Testis (tissue), 3 donors: ENCODE measurements around the gene PRKAR2A. TPM values are rescaled to one million over a fixed set of nuclear protein-coding genes. Genes with fewer than 3 reads are reported as not detected.
A peak's percentile ranks its signal among the peaks of the same experiment; 100 is the strongest.

Experiments used
- DNase-seq: peaks from one replicate; pipeline ENCODE4 v3.0.0-alpha.2; 2019
- H3K27ac ChIP-seq, 2 donors: fragments of 200-600 bp; sonication (generic); one replicate each; pipeline ENCODE4 v1.5.1; 2019
- H3K27me3 ChIP-seq: fragments of 200-600 bp; sonication (generic); one replicate; pipeline ENCODE4 v1.5.1; 2019
- H3K36me3 ChIP-seq: fragments of 200-600 bp; sonication (generic); one replicate; pipeline ENCODE4 v1.5.1; 2017; ENCODE audit warnings: low read depth; ENCODE audit errors: missing control alignments
- H3K4me1 ChIP-seq: fragments of 200-600 bp; sonication (generic); one replicate; pipeline ENCODE4 v1.5.1; 2019
- H3K4me3 ChIP-seq, 2 donors: fragments of 200-600 bp; sonication (generic); one replicate each; pipeline ENCODE4 v1.5.1; 2017 to 2019
- H3K9me3 ChIP-seq: fragments of 200-600 bp; sonication (generic); one replicate; pipeline ENCODE4 v1.5.1; 2017
- POLR2A ChIP-seq: fragments of 450-650 bp; IDR thresholded peaks from one replicate; pipeline ENCODE4 v1.6.1; 2017; ENCODE audit warnings: antibody characterized with exemption, mild to moderate bottlenecking, moderate library complexity
- WGBS, 2 donors: methylation state at CpG; one replicate each; pipeline ENCODE4 v1.1.5; 2018; 5-methylcytosine and 5-hydroxymethylcytosine counted together
- intact Hi-C: fragments of 100-400 bp; cut with DNase I; formaldehyde crosslinking; loops from one replicate; pipeline ENCODE4 v1.15.1; 2023; ENCODE audit warnings: low total_unique reads
- polyA plus RNA-seq: library from polyadenylated mRNA; stranded (reverse); fragments of 350-450 nt; fragmentation: Illumina TruSeq; extraction: RNeasy Lipid Tissue Mini Kit (QIAGEN cat#74804); gene quantifications from one replicate; pipeline ENCODE4 v1.2.3, GENCODE V29; 2014; ENCODE audit warnings: low read depth, low replicate concordance; ENCODE audit not compliant: insufficient read depth
- total RNA-seq, 2 donors: library from RNA; depleted of rRNA; stranded (reverse); fragments of >200 nt; gene quantifications; one replicate each; pipeline ENCODE4 v1.2.3, GENCODE V29; 2016
- TF ChIP-seq, protein P1 (sequence below), 3 experiments: fragments of 450-650 bp in 2 of 3; fragments of 200-600 bp in 1 of 3; sonication (generic) in 1 of 3; IDR thresholded peaks; one replicate each; pipeline ENCODE4 v1.5.1; 2016 to 2019; ENCODE audit warnings: antibody characterized with exemption in 3 of 3, mild to moderate bottlenecking in 2 of 3, moderate library complexity in 1 of 3

The PRKAR2A gene
- total and polyA plus RNA-seq, 3 donors from 2014 or later: 52.2 to 166 (median 150) TPM

DNA sequence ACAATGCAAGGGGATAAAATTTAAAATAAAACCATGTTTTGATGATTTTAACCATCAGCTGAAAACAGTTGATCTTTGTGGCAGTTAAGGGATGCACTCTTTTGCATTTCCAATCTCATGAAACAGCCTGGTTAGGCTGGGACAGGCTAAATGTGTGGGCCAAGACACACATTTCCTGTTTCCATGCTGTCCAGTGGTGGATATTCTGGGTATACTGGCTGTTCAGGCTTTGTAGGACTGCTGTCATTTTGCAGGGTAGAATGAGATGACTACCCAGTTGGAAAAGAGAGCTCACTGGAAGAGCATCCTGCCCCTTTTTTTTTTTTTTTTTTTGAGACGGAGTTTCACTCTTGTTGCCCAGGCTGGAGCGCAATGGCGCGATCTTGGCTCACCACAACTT, 88.6 kb downstream of the PRKAR2A start:
- no peak overlapping the region for H3K4me3 ChIP-seq
- no peaks in the 10 kb centered on the region for H3K9me3 ChIP-seq
- H3K36me3 ChIP-seq: no peaks in the 10 kb centered on the region
- H3K4me1 ChIP-seq: no peaks in the 10 kb centered on the region
- TF ChIP-seq, protein P1, sequence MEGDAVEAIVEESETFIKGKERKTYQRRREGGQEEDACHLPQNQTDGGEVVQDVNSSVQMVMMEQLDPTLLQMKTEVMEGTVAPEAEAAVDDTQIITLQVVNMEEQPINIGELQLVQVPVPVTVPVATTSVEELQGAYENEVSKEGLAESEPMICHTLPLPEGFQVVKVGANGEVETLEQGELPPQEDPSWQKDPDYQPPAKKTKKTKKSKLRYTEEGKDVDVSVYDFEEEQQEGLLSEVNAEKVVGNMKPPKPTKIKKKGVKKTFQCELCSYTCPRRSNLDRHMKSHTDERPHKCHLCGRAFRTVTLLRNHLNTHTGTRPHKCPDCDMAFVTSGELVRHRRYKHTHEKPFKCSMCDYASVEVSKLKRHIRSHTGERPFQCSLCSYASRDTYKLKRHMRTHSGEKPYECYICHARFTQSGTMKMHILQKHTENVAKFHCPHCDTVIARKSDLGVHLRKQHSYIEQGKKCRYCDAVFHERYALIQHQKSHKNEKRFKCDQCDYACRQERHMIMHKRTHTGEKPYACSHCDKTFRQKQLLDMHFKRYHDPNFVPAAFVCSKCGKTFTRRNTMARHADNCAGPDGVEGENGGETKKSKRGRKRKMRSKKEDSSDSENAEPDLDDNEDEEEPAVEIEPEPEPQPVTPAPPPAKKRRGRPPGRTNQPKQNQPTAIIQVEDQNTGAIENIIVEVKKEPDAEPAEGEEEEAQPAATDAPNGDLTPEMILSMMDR (IDR thresholded peaks at IDR 0.05): no peak
- TF ChIP-seq POLR2A: no peak
- no peaks in the 10 kb centered on the region for H3K27me3 ChIP-seq
- WGBS, 2 donors: 96 to 100% methylated on average over 4 of the region's 4 CpGs
- DNase-seq: no peak
- intact Hi-C loops: no loop called here
- no peak overlapping the region for H3K27ac ChIP-seq

GRCh38 chr3:48756640-48757039, 91.0 kb downstream of the PRKAR2A start:
- Histone ChIP-seq H3K4me1 (no peaks in the 10 kb centered on the region), H3K9me3 (no peaks in the 10 kb centered on the region), H3K4me3 (no peak overlapping the region), H3K27ac (no peak overlapping the region), H3K27me3 (no peaks in the 10 kb centered on the region), H3K36me3 (no peaks in the 10 kb centered on the region)
- no peak for DNase-seq
- WGBS, 2 donors: 90 to 94% methylated on average over 5 of the region's 5 CpGs
- intact Hi-C loops: no loop called here
- TF ChIP-seq, protein P1 (IDR thresholded peaks at IDR 0.05): no peak
- no peak for TF ChIP-seq POLR2A

GRCh38 chr3:48750856-48751255, 96.8 kb downstream of the PRKAR2A start:
- no peaks in the 10 kb centered on the region for H3K27me3 ChIP-seq
- intact Hi-C loops: no loop called here
- WGBS, 2 donors: 71 to 91% methylated on average over 1 of the region's 1 CpG
- H3K4me1 ChIP-seq: peaks cover 25% of the 10 kb centered on the region
- no peaks in the 10 kb centered on the region for H3K36me3 ChIP-seq
- no peak for DNase-seq
- H3K4me3 ChIP-seq: no peak overlapping the region
- no peaks in the 10 kb centered on the region for H3K9me3 ChIP-seq
- H3K27ac ChIP-seq: no peak overlapping the region
- TF ChIP-seq POLR2A: no peak
- TF ChIP-seq, protein P1 (IDR thresholded peaks at IDR 0.05): no peak

DNA sequence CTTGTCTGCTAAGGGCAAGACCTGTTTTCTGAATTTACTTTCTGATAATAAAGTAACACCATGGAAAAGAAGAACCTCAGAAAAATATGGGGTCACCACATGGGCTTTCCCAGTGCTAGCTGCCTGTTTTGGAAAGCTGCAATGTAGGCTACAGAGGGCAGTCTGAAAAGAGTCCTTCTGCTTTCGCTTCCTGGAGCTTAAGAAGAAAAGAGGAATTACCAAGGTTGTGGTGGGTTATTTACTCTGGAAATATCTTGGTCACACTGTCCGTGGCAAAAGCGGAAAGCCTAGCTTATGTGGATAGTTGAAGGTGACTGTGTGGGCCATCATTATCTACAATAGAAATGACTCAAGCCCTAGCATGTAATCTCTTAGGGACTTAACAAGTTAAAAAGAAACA, 98.9 kb downstream of the PRKAR2A start:
- peak overlapping the region; percentile 58 to 84 for H3K27ac ChIP-seq
- intact Hi-C loops: no loop called here
- no peak for DNase-seq
- H3K36me3 ChIP-seq: no peaks in the 10 kb centered on the region
- H3K9me3 ChIP-seq: no peaks in the 10 kb centered on the region
- 69 to 72% methylated on average over 3 of the region's 3 CpGs for whole genome bisulfite sequencing, 2 donors
- peaks cover 25% of the 10 kb centered on the region for H3K4me1 ChIP-seq
- TF ChIP-seq POLR2A: no peak
- TF ChIP-seq, protein P1 (IDR thresholded peaks at IDR 0.05): no peak
- no peaks in the 10 kb centered on the region for H3K27me3 ChIP-seq
- no peak overlapping the region for H3K4me3 ChIP-seq

DNA sequence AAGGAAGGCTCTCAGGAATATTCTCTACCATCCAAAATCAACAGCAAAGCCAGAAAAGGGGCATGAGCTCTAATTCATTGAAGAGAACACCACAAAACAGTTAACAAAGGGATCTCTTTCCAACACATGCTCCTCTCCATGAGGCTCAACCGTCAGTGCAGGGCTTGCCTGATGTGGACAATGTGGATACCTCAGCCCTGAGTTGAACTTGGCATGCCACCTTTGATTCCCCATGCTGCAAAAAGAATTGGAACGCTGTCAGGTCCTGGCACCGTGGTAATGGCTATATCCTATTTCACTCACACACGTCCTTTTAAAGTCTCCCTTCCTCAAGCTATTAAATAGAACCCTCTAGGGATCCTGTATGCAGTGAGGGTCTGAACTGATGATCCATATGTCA, 100.0 kb downstream of the PRKAR2A start:
- Histone ChIP-seq H3K27me3 (no peaks in the 10 kb centered on the region), H3K9me3 (no peaks in the 10 kb centered on the region), H3K4me3 (no peak overlapping the region), H3K4me1 (peaks cover 25% of the 10 kb centered on the region), H3K36me3 (no peaks in the 10 kb centered on the region), H3K27ac (peak overlapping the region; percentile 58 to 84)
- no peak for DNase-seq
- 29 to 58% methylated on average over 4 of the region's 4 CpGs for WGBS, 2 donors
- TF ChIP-seq, protein P1 (IDR thresholded peaks at IDR 0.05): no peak
- TF ChIP-seq POLR2A: no peak
- intact Hi-C loops: no loop called here
